K562 (cell line): ENCODE measurements around the gene LRRC25. TPM values are rescaled to one million over a fixed set of nuclear protein-coding genes. Genes with fewer than 3 reads are reported as not detected.
A peak's percentile ranks its signal among the peaks of the same experiment; 100 is the strongest.

Source experiments
- HNRNPL ChIP-seq: fragments of 200-400 bp; formaldehyde crosslinking; IDR thresholded peaks from 2 replicates; pipeline ENCODE4 v1.6.1; 2017; ENCODE audit warnings: low read depth, mild to moderate bottlenecking, low read length
- PHF8 ChIP-seq: fragments of 200-600 bp; sonication (generic); IDR thresholded peaks from 2 replicates; pipeline ENCODE4 v1.6.1; 2012; ENCODE audit warnings: mixed run types, mild to moderate bottlenecking, inconsistent platforms, low read length, moderate library complexity, borderline replicate concordance
- polyA plus RNA-seq, 8 experiments: library from polyadenylated mRNA; depleted of rRNA in 4 of 8; stranded (reverse) in 5 of 8; unstranded in 3 of 8; fragments of >200 nt; fragmentation: Nextera tagmentation in 2 of 8; fragmentation: Illumina TruSeq in 1 of 8; extraction: Ambion mirVana in 2 of 8; extraction: Trizol in 1 of 8; gene quantifications; 2 replicates each; pipeline versions ENCODE4 v1.2.1 to v1.2.3, GENCODE V29; 2011 to 2014; ENCODE audit warnings: inconsistent platforms in 1 of 8, missing spikeins in 1 of 8
- total RNA-seq, 7 experiments: library from RNA; depleted of rRNA in 6 of 7; stranded (reverse); fragments of >200 nt in 6 of 7; fragmentation: Illumina TruSeq in 2 of 7; extraction: Trizol in 2 of 7; gene quantifications; 2 replicates each; pipeline versions ENCODE4 v1.2.1 to v1.2.3, GENCODE V29; 2011 to 2021; ENCODE audit warnings: low replicate concordance in 1 of 7
- TF ChIP-seq, protein P1 (sequence below): fragments of 450-650 bp; IDR thresholded peaks from 2 replicates; pipeline ENCODE4 v1.6.1; 2016; ENCODE audit warnings: borderline replicate concordance
- TF ChIP-seq, protein P2 (sequence below): fragments of 450-650 bp; IDR thresholded peaks from 2 replicates; pipeline ENCODE4 v1.7.1; 2018; ENCODE audit warnings: mild to moderate bottlenecking, low read depth; ENCODE audit not compliant: partially characterized antibody

The LRRC25 gene
- total and polyA plus RNA-seq, 9 of the 15 experiments (the other 6 are each of a cell fraction or from before 2014, with no cell fraction given), result 0.07 to 0.36 (median 0.10) TPM; not detected in 3

DNA sequence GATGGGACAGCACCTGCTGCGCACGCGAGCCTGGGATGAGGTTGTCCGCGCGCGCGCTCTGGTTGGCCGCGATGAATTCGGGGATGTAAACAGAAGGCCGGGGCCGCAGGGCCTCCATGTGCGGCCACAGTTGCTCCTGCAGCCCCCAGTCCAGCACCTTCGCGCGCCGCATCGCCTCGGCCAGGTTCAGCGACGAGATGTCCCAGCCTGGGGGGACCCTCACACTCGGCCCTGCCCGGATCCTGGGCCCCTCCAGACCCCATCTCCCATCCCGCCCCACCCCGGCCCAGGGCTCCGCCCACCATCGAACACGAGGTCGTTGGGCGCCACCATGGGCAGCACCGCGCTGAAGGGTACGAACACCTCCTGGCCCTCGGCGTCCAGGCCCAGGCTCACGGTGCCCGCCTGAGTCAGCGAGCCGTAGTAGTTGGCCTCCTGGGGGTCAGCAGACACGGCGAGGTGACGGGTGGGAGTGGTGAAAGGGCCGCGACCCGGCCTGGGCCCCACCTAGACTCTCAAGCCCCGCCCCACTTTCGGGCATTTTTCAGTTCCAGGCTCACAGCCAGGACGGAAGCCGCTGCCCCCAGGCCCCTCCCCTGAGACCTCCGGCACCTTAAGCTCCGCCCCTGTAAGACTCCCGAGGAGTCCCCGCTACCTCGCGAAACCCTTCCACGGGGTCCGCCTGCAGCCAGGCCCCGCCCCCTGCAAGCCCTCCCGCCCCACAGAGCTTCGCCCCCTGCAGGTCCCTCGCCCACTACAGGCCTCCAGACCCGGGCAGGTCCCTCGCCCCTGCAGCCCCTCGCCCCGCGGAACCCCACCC lies 39.5 kb upstream of the LRRC25 start (continued):
- TF ChIP-seq, protein P1, sequence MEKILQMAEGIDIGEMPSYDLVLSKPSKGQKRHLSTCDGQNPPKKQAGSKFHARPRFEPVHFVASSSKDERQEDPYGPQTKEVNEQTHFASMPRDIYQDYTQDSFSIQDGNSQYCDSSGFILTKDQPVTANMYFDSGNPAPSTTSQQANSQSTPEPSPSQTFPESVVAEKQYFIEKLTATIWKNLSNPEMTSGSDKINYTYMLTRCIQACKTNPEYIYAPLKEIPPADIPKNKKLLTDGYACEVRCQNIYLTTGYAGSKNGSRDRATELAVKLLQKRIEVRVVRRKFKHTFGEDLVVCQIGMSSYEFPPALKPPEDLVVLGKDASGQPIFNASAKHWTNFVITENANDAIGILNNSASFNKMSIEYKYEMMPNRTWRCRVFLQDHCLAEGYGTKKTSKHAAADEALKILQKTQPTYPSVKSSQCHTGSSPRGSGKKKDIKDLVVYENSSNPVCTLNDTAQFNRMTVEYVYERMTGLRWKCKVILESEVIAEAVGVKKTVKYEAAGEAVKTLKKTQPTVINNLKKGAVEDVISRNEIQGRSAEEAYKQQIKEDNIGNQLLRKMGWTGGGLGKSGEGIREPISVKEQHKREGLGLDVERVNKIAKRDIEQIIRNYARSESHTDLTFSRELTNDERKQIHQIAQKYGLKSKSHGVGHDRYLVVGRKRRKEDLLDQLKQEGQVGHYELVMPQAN, result peak; percentile 96
- TF ChIP-seq HNRNPL (peak; percentile 95; the same call in 1 of the 2 replicates), PHF8 (peak; percentile 21; the same call in 1 of the 2 replicates)
- TF ChIP-seq, protein P2, sequence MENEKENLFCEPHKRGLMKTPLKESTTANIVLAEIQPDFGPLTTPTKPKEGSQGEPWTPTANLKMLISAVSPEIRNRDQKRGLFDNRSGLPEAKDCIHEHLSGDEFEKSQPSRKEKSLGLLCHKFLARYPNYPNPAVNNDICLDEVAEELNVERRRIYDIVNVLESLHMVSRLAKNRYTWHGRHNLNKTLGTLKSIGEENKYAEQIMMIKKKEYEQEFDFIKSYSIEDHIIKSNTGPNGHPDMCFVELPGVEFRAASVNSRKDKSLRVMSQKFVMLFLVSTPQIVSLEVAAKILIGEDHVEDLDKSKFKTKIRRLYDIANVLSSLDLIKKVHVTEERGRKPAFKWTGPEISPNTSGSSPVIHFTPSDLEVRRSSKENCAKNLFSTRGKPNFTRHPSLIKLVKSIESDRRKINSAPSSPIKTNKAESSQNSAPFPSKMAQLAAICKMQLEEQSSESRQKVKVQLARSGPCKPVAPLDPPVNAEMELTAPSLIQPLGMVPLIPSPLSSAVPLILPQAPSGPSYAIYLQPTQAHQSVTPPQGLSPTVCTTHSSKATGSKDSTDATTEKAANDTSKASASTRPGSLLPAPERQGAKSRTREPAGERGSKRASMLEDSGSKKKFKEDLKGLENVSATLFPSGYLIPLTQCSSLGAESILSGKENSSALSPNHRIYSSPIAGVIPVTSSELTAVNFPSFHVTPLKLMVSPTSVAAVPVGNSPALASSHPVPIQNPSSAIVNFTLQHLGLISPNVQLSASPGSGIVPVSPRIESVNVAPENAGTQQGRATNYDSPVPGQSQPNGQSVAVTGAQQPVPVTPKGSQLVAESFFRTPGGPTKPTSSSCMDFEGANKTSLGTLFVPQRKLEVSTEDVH, result peak; percentile 50
